ENCODE data around the gene PTPRD. TPM values are rescaled to one million over a fixed set of nuclear protein-coding genes. Genes with fewer than 3 reads are reported as not detected.
A peak's percentile ranks its signal among the peaks of the same experiment; 100 is the strongest.

PTPRD gene
- total RNA-seq, 1 experiment from 2014 or later, result 1.8 TPM

GRCh38 chr9:10272830-10273229, 340.0 kb downstream of the PTPRD start:
- TF ChIP-seq CTCF (IDR thresholded peaks at IDR 0.05; ENCODE audit: unreplicated experiment), result no peak
- H3K4me1 Mint-ChIP-seq (ENCODE audit: low read depth, unreplicated experiment), result no peaks in the 10 kb centered on the region
- no peaks in the 10 kb centered on the region for H3K27me3 Mint-ChIP-seq (ENCODE audit: unreplicated experiment)
- H3K9me3 Mint-ChIP-seq (ENCODE audit: low read depth, unreplicated experiment), result no peaks in the 10 kb centered on the region
- DNase-seq, result no peak
- intact Hi-C loops (cut with micrococcal nuclease; ENCODE audit: unreplicated experiment), result no loop called here
- H3K36me3 Mint-ChIP-seq (ENCODE audit: insufficient read depth, unreplicated experiment), result no peaks in the 10 kb centered on the region
- H3K27ac Mint-ChIP-seq (ENCODE audit: unreplicated experiment), result no peak overlapping the region
- H3K4me3 Mint-ChIP-seq (ENCODE audit: low read depth, unreplicated experiment), result no peak overlapping the region
- CTCF ChIA-PET, result no interaction called here
- BruUV-seq (replicated peaks), result no TSS peak

- no peak overlapping the region for H3K27ac Mint-ChIP-seq (ENCODE audit: unreplicated experiment)
- CTCF ChIA-PET, result interaction anchor here (1.0 kb wide), 2 partner anchors 17 to 209 kb away, joined by 3 to 10 read pairs; no protein-coding TSS in a partner anchor
- no peak for TF ChIP-seq CTCF (IDR thresholded peaks at IDR 0.05; ENCODE audit: unreplicated experiment)
Observed at GRCh38 chr9:10268531-10269485, 344.0 kb downstream of the PTPRD start.

GRCh38 chr9:10265153-10265631, 347.6 kb downstream of the PTPRD start:
- TF ChIP-seq CTCF (IDR thresholded peaks at IDR 0.05; ENCODE audit: unreplicated experiment), result no peak
- no TSS peak for BruUV-seq (replicated peaks)
- CTCF ChIA-PET, result no interaction called here
- H3K4me3 Mint-ChIP-seq (ENCODE audit: low read depth, unreplicated experiment), result no peak overlapping the region
- H3K36me3 Mint-ChIP-seq (ENCODE audit: insufficient read depth, unreplicated experiment), result no peaks in the 10 kb centered on the region
- H3K27me3 Mint-ChIP-seq (ENCODE audit: unreplicated experiment), result no peaks in the 10 kb centered on the region
- no peak for DNase-seq
- H3K4me1 Mint-ChIP-seq (ENCODE audit: low read depth, unreplicated experiment), result no peaks in the 10 kb centered on the region
- H3K27ac Mint-ChIP-seq (ENCODE audit: unreplicated experiment), result no peak overlapping the region
- peaks cover 5% of the 10 kb centered on the region for H3K9me3 Mint-ChIP-seq (ENCODE audit: low read depth, unreplicated experiment)
- intact Hi-C loops (cut with micrococcal nuclease; ENCODE audit: unreplicated experiment), result loop anchor here (5.0 kb wide), 1 partner anchor 218 kb away; no protein-coding TSS in a partner anchor

More at GRCh38 chr9:10268531-10269485, 344.0 kb downstream of the PTPRD start:
- DNase-seq, result peak; percentile 28
- H3K4me3 Mint-ChIP-seq (ENCODE audit: low read depth, unreplicated experiment), result no peak overlapping the region
- intact Hi-C loops (cut with micrococcal nuclease; ENCODE audit: unreplicated experiment), result loop anchor here (2.0 to 5.0 kb wide), 2 partner anchors 208 to 222 kb away; no protein-coding TSS in a partner anchor
- H3K9me3 Mint-ChIP-seq (ENCODE audit: low read depth, unreplicated experiment), result no peaks in the 10 kb centered on the region
- H3K36me3 Mint-ChIP-seq (ENCODE audit: insufficient read depth, unreplicated experiment), result no peaks in the 10 kb centered on the region
- no peaks in the 10 kb centered on the region for H3K4me1 Mint-ChIP-seq (ENCODE audit: low read depth, unreplicated experiment)
- no TSS peak for BruUV-seq (replicated peaks)
- H3K27me3 Mint-ChIP-seq (ENCODE audit: unreplicated experiment), result no peaks in the 10 kb centered on the region

- peaks cover 8% of the 10 kb centered on the region for H3K9me3 Mint-ChIP-seq (ENCODE audit: low read depth, unreplicated experiment)
- no peak for DNase-seq
- no peaks in the 10 kb centered on the region for H3K27me3 Mint-ChIP-seq (ENCODE audit: unreplicated experiment)
- intact Hi-C loops (cut with micrococcal nuclease; ENCODE audit: unreplicated experiment), result no loop called here
- CTCF ChIA-PET, result no interaction called here
- no peak overlapping the region for H3K27ac Mint-ChIP-seq (ENCODE audit: unreplicated experiment)
- H3K4me3 Mint-ChIP-seq (ENCODE audit: low read depth, unreplicated experiment), result no peak overlapping the region
- no peaks in the 10 kb centered on the region for H3K4me1 Mint-ChIP-seq (ENCODE audit: low read depth, unreplicated experiment)
- BruUV-seq (replicated peaks), result no TSS peak
- H3K36me3 Mint-ChIP-seq (ENCODE audit: insufficient read depth, unreplicated experiment), result no peaks in the 10 kb centered on the region
- TF ChIP-seq CTCF (IDR thresholded peaks at IDR 0.05; ENCODE audit: unreplicated experiment), result no peak
Observed at GRCh38 chr9:10260501-10260900, 352.3 kb downstream of the PTPRD start.

Measured in Calu3 (cell line).